WTC11 (cell line): ENCODE measurements around the gene OLFM2. TPM values are rescaled to one million over a fixed set of nuclear protein-coding genes. Genes with fewer than 3 reads are reported as not detected.

ENCODE experiments used
- ATAC-seq: fragments of 200-7000 bp; cut with Tn5 transposase; 2 replicates; pipeline ENCODE4 v1.10.0; 2021; ENCODE audit warnings: mild to moderate bottlenecking, moderate library complexity
- CTCF ChIA-PET: fragments of 300-600 bp; sonication (Branson Sonifier 250); formaldehyde crosslinking; loops from one replicate; lab custom pipeline; 2021; ENCODE audit warnings: antibody characterized with exemption; lab: Charles Lee
- POLR2A ChIA-PET: fragments of 350-600 bp; sonication (Branson Sonifier 250); formaldehyde crosslinking; loops from one replicate; lab custom pipeline; 2021; ENCODE audit warnings: antibody characterized with exemption; lab: Charles Lee
- DNase-seq: peaks from one replicate; pipeline ENCODE4 v3.0.0; 2021; ENCODE audit warnings: low spot score
- H3K27ac Mint-ChIP-seq: 2 replicates; pipeline ENCODE4 v1.8.0; 2021; ENCODE audit warnings: mixed read lengths
- H3K27me3 Mint-ChIP-seq: 2 replicates; pipeline ENCODE4 v1.8.0; 2021; ENCODE audit warnings: low read depth, mild to moderate bottlenecking, moderate library complexity, mixed read lengths
- H3K36me3 Mint-ChIP-seq: 2 replicates; pipeline ENCODE4 v1.8.0; 2021; ENCODE audit warnings: mixed read lengths
- H3K4me1 Mint-ChIP-seq: 2 replicates; pipeline ENCODE4 v1.8.0; 2022; ENCODE audit warnings: mixed read lengths
- H3K4me3 Mint-ChIP-seq: 2 replicates; pipeline ENCODE4 v1.8.0; 2021; ENCODE audit warnings: mild to moderate bottlenecking, moderate library complexity, mixed read lengths
- H3K9me3 Mint-ChIP-seq: 2 replicates; pipeline ENCODE4 v1.8.0; 2021; ENCODE audit warnings: mixed read lengths
- ATF1 ChIP-seq: sonication (generic); formaldehyde crosslinking; IDR thresholded peaks from 2 replicates; pipeline ENCODE4 v1.8.1; 2023; ENCODE audit warnings: mild to moderate bottlenecking, moderate library complexity, missing genetic modification reagents
- ELF4 ChIP-seq: sonication (generic); formaldehyde crosslinking; IDR thresholded peaks from 2 replicates; pipeline ENCODE4 v1.8.1; 2022; ENCODE audit warnings: low read depth, mild to moderate bottlenecking, moderate library complexity, missing genetic modification reagents
- ESRRA ChIP-seq: sonication (generic); formaldehyde crosslinking; IDR thresholded peaks from 2 replicates; pipeline ENCODE4 v1.8.1; 2022; ENCODE audit warnings: mild to moderate bottlenecking, missing genetic modification reagents, borderline replicate concordance
- ETV6 ChIP-seq: sonication (generic); formaldehyde crosslinking; IDR thresholded peaks from 2 replicates; pipeline ENCODE4 v1.8.1; 2022; ENCODE audit warnings: mild to moderate bottlenecking, missing genetic modification reagents
- IRF2 ChIP-seq: sonication (generic); formaldehyde crosslinking; IDR thresholded peaks from 2 replicates; pipeline ENCODE4 v1.8.0; 2022; ENCODE audit warnings: low read depth, missing genetic modification reagents, borderline replicate concordance
- NR2C2 ChIP-seq: sonication (generic); formaldehyde crosslinking; IDR thresholded peaks from 2 replicates; pipeline ENCODE4 v1.8.0; 2022; ENCODE audit warnings: mild to moderate bottlenecking, missing genetic modification reagents
- RELA ChIP-seq: sonication (generic); formaldehyde crosslinking; IDR thresholded peaks from 2 replicates; pipeline ENCODE4 v1.8.1; 2022; ENCODE audit warnings: missing genetic modification reagents, mild to moderate bottlenecking, borderline replicate concordance
- TCF7 ChIP-seq: sonication (generic); formaldehyde crosslinking; IDR thresholded peaks from 2 replicates; pipeline ENCODE4 v1.8.0; 2022; ENCODE audit warnings: mild to moderate bottlenecking, low read depth, missing genetic modification reagents, moderate library complexity
- TEAD4 ChIP-seq: sonication (generic); formaldehyde crosslinking; IDR thresholded peaks from 2 replicates; pipeline ENCODE4 v1.8.0; 2022; ENCODE audit warnings: mild to moderate bottlenecking, missing genetic modification reagents
- ZNF121 ChIP-seq: sonication (generic); formaldehyde crosslinking; IDR thresholded peaks from 2 replicates; pipeline ENCODE4 v1.8.0; 2023; ENCODE audit warnings: missing genetic modification reagents
- ZNF317 ChIP-seq: sonication (generic); formaldehyde crosslinking; IDR thresholded peaks from 2 replicates; pipeline ENCODE4 v1.8.1; 2023; ENCODE audit warnings: low read depth, mild to moderate bottlenecking, moderate library complexity, missing genetic modification reagents, borderline replicate concordance
- ZNF396 ChIP-seq: fragments of 250-450 bp; sonication (Bioruptor Pico); IDR thresholded peaks from 2 replicates; pipeline ENCODE4 v1.8.0; 2021; ENCODE audit warnings: mild to moderate bottlenecking, moderate library complexity, borderline replicate concordance
- total RNA-seq: library from RNA; stranded (reverse); gene quantifications from 3 replicates; pipeline ENCODE4 v1.2.3, GENCODE V29; 2021
- TF ChIP-seq, protein P1 (sequence below): fragments of 250-450 bp; sonication (Bioruptor Pico); IDR thresholded peaks from 2 replicates; pipeline ENCODE4 v1.9.0; 2021; ENCODE audit warnings: moderate library complexity, mild to moderate bottlenecking, inconsistent platforms, borderline replicate concordance
- TF ChIP-seq, protein P2 (sequence below): sonication (generic); formaldehyde crosslinking; IDR thresholded peaks from 2 replicates; pipeline ENCODE4 v1.8.0; 2022; ENCODE audit warnings: mild to moderate bottlenecking, missing genetic modification reagents
- TF ChIP-seq, protein P3 (sequence below): fragments of 200-600 bp; IDR thresholded peaks from 2 replicates; pipeline ENCODE4 v1.8.0; 2022; ENCODE audit warnings: antibody characterized with exemption
- TF ChIP-seq, protein P4 (sequence below): sonication (generic); formaldehyde crosslinking; IDR thresholded peaks from 2 replicates; pipeline ENCODE4 v1.8.1; 2023; ENCODE audit warnings: mild to moderate bottlenecking, missing genetic modification reagents
- TF ChIP-seq, protein P5 (sequence below): sonication (generic); formaldehyde crosslinking; IDR thresholded peaks from 2 replicates; pipeline ENCODE4 v1.8.0; 2022; ENCODE audit warnings: mild to moderate bottlenecking, missing genetic modification reagents
- TF ChIP-seq, protein P6 (sequence below): fragments of 250-450 bp; sonication (Bioruptor Pico); IDR thresholded peaks from 2 replicates; pipeline ENCODE4 v2.1.2; 2022; ENCODE audit warnings: mild to moderate bottlenecking, moderate library complexity

OLFM2 gene
- total RNA-seq, 1 experiment from 2014 or later: 66.0 TPM

DNA sequence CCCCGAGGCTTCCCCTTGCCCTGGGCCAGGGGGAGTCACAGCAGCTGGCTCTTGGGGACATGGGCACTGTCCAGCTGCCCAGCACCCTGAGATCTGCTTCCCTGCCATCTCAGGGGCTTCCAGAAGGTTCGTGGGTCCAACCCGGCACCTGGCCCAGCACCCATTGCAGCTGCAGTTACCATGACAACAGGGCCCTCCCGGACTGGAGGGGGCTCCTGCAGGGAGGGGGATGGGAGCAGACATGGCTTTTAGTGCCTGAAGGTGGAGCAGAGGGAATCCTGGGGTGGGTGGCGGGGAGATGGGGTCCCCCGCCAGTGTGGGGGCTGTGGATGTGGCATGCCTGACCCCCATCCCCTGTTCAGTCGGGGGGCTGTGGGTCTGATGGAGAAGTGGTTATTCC lies 86.5 kb downstream of the OLFM2 start:
- CTCF ChIA-PET: interaction anchor here (0.9 kb wide), 1 partner anchor 11 kb away, joined by 3 read pairs; no protein-coding TSS in a partner anchor
- ATAC-seq: no peak

DNA sequence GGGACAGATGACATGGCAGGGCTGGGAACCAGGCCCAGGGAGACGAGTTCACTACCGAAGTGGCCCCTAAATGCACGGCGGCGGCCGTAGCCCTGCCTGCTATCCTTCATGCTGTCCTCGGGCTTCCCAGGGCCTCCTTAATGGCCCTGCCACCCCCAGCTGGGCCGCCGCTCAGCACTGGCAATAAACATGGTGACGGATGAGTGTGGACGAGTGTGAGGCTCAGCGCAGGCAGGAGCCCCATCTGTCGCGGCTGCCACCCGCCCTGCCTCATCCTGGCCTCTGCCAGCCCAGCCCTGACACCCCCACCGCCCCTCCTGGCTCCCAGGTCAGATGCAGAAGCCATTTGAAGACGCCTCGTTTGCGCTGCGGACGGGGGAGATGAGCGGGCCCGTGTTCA lies 87.6 kb downstream of the OLFM2 start:
- no peaks in the 10 kb centered on the region for H3K9me3 Mint-ChIP-seq
- ATAC-seq (no peak), DNase-seq (no peak)
- POLR2A ChIA-PET: no interaction called here
- H3K36me3 Mint-ChIP-seq: peaks cover 9% of the 10 kb centered on the region
- H3K27ac Mint-ChIP-seq: no peak overlapping the region
- H3K4me3 Mint-ChIP-seq: no peak overlapping the region
- H3K4me1 Mint-ChIP-seq: peaks cover 7% of the 10 kb centered on the region; the same call in 1 of the 2 replicates
- CTCF ChIA-PET: interaction anchor here (1.6 kb wide), 1 partner anchor 14 kb away, joined by 7 read pairs; the partner anchor contains the start of gene PIN1
- no peaks in the 10 kb centered on the region for H3K27me3 Mint-ChIP-seq
- TF ChIP-seq IRF2 (CRISPR knock-in tag): no peak

More for the DNA sequence above, 86.5 kb downstream of the OLFM2 start:
- H3K27ac Mint-ChIP-seq: no peak overlapping the region
- POLR2A ChIA-PET: no interaction called here
- H3K9me3 Mint-ChIP-seq: no peaks in the 10 kb centered on the region
- H3K27me3 Mint-ChIP-seq: no peaks in the 10 kb centered on the region
- TF ChIP-seq ZNF396 (CRISPR knock-in tag) (no peak), ESRRA (CRISPR knock-in tag) (no peak), TCF7 (no peak), IRF2 (CRISPR knock-in tag) (no peak), ZNF317 (CRISPR knock-in tag) (no peak), NR2C2 (CRISPR knock-in tag) (no peak), ATF1 (CRISPR knock-in tag) (no peak)
- TF ChIP-seq, protein P1, sequence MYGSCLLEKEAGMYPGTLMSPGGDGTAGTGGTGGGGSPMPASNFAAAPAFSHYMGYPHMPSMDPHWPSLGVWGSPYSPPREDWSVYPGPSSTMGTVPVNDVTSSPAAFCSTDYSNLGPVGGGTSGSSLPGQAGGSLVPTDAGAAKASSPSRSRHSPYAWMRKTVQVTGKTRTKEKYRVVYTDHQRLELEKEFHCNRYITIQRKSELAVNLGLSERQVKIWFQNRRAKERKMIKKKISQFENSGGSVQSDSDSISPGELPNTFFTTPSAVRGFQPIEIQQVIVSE: no peak
- TF ChIP-seq, protein P2, sequence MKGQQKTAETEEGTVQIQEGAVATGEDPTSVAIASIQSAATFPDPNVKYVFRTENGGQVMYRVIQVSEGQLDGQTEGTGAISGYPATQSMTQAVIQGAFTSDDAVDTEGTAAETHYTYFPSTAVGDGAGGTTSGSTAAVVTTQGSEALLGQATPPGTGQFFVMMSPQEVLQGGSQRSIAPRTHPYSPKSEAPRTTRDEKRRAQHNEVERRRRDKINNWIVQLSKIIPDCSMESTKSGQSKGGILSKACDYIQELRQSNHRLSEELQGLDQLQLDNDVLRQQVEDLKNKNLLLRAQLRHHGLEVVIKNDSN (CRISPR knock-in tag): no peak
- no peak overlapping the region for H3K4me3 Mint-ChIP-seq
- DNase-seq: no peak
- H3K4me1 Mint-ChIP-seq: peaks cover 7% of the 10 kb centered on the region; the same call in 1 of the 2 replicates
- H3K36me3 Mint-ChIP-seq: peaks cover 11% of the 10 kb centered on the region

DNA sequence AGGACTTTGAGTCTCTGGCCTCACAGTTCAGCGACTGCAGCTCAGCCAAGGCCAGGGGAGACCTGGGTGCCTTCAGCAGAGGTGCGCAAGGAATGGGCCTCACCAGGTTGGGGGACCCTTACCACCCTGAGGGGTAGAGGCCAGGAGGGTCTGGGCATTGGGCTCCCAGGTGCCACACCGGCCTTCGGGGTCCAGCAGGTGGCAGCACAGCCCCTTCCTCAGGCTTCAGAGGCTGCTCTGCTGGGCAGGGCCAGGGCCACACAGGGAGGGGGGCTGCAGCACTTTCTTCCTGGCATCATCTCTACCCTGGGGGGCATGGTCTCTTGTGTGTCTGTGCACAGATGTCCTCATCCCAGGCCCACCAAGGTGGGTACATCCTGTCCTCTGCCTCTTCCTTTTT lies 88.3 kb downstream of the OLFM2 start:
- ChIA-PET POLR2A (no interaction called here), CTCF (interaction anchor here (0.5 to 1.6 kb wide), 2 partner anchors 13 to 495 kb away, joined by 3 to 7 read pairs; partner anchors contain the start of gene PIN1)
- Mint-ChIP-seq H3K9me3 (no peaks in the 10 kb centered on the region), H3K27ac (no peak overlapping the region), H3K4me1 (peaks cover 7% of the 10 kb centered on the region; the same call in 1 of the 2 replicates), H3K27me3 (no peaks in the 10 kb centered on the region), H3K36me3 (peaks cover 15% of the 10 kb centered on the region), H3K4me3 (no peak overlapping the region)
- peak; percentile 67 for ATAC-seq
- DNase-seq: peak; percentile 77
- TF ChIP-seq, protein P3, sequence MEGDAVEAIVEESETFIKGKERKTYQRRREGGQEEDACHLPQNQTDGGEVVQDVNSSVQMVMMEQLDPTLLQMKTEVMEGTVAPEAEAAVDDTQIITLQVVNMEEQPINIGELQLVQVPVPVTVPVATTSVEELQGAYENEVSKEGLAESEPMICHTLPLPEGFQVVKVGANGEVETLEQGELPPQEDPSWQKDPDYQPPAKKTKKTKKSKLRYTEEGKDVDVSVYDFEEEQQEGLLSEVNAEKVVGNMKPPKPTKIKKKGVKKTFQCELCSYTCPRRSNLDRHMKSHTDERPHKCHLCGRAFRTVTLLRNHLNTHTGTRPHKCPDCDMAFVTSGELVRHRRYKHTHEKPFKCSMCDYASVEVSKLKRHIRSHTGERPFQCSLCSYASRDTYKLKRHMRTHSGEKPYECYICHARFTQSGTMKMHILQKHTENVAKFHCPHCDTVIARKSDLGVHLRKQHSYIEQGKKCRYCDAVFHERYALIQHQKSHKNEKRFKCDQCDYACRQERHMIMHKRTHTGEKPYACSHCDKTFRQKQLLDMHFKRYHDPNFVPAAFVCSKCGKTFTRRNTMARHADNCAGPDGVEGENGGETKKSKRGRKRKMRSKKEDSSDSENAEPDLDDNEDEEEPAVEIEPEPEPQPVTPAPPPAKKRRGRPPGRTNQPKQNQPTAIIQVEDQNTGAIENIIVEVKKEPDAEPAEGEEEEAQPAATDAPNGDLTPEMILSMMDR: peak; percentile 63
- TF ChIP-seq ZNF121 (CRISPR knock-in tag): 0 out of 2 replicates have a peak, but pooled peaks have one; percentile 45
- no peak for TF ChIP-seq RELA (CRISPR knock-in tag)

DNA sequence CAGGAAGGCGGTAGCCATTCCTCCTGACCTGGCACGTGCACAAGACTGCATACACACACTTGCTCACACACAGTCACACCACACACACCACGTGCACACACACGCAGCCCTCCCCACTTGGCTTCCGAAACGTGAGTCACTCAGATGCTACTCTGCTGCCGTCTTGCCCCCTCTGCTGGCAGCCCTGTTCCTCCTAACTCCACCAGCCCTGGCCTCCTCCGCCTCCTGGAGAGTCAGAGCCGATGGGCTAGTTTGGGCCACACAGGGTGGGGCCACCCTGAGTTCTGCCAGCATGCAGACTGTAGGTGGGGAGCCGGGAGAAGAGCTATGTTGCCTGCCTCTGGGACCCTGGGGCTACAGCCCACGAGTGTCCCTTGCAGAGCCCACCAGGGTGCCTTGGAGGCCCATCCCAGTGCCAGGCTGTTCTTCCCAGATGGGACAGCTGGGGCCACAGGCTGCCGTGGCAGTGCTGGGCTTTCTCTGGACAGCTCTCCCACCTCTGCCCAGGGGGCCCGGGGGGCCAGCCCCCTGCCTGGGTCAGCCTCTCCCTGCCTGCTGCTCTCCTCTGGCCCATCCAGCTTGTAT lies 89.1 kb downstream of the OLFM2 start:
- peaks cover 24% of the 10 kb centered on the region for H3K36me3 Mint-ChIP-seq
- no peaks in the 10 kb centered on the region for H3K9me3 Mint-ChIP-seq
- H3K27me3 Mint-ChIP-seq: no peaks in the 10 kb centered on the region
- ATAC-seq: peak; percentile 76
- peaks cover 7% of the 10 kb centered on the region; the same call in 1 of the 2 replicates for H3K4me1 Mint-ChIP-seq
- no peak overlapping the region for H3K27ac Mint-ChIP-seq
- ChIA-PET CTCF (interaction anchor here (0.5 to 1.6 kb wide), 2 partner anchors 12 to 496 kb away, joined by 3 to 7 read pairs; partner anchors contain the start of gene PIN1), POLR2A (no interaction called here)
- peak; percentile 72 for DNase-seq
- H3K4me3 Mint-ChIP-seq: no peak overlapping the region
- TF ChIP-seq TEAD4 (CRISPR knock-in tag) (no peak), ETV6 (CRISPR knock-in tag) (no peak), ELF4 (CRISPR knock-in tag) (no peak)
- TF ChIP-seq, protein P4, sequence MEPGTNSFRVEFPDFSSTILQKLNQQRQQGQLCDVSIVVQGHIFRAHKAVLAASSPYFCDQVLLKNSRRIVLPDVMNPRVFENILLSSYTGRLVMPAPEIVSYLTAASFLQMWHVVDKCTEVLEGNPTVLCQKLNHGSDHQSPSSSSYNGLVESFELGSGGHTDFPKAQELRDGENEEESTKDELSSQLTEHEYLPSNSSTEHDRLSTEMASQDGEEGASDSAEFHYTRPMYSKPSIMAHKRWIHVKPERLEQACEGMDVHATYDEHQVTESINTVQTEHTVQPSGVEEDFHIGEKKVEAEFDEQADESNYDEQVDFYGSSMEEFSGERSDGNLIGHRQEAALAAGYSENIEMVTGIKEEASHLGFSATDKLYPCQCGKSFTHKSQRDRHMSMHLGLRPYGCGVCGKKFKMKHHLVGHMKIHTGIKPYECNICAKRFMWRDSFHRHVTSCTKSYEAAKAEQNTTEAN (CRISPR knock-in tag): peak; percentile 13; the same call in 1 of the 2 replicates
- TF ChIP-seq, protein P5, sequence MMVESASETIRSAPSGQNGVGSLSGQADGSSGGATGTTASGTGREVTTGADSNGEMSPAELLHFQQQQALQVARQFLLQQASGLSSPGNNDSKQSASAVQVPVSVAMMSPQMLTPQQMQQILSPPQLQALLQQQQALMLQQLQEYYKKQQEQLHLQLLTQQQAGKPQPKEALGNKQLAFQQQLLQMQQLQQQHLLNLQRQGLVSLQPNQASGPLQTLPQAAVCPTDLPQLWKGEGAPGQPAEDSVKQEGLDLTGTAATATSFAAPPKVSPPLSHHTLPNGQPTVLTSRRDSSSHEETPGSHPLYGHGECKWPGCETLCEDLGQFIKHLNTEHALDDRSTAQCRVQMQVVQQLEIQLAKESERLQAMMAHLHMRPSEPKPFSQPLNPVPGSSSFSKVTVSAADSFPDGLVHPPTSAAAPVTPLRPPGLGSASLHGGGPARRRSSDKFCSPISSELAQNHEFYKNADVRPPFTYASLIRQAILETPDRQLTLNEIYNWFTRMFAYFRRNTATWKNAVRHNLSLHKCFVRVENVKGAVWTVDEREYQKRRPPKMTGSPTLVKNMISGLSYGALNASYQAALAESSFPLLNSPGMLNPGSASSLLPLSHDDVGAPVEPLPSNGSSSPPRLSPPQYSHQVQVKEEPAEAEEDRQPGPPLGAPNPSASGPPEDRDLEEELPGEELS: peak; percentile 46; the same call in 1 of the 2 replicates
- TF ChIP-seq, protein P6, sequence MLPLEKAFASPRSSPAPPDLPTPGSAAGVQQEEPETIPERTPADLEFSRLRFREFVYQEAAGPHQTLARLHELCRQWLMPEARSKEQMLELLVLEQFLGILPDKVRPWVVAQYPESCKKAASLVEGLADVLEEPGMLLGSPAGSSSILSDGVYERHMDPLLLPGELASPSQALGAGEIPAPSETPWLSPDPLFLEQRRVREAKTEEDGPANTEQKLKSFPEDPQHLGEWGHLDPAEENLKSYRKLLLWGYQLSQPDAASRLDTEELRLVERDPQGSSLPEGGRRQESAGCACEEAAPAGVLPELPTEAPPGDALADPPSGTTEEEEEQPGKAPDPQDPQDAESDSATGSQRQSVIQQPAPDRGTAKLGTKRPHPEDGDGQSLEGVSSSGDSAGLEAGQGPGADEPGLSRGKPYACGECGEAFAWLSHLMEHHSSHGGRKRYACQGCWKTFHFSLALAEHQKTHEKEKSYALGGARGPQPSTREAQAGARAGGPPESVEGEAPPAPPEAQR: no peak
